ENCODE data around the gene DTNB. TPM values are rescaled to one million over a fixed set of nuclear protein-coding genes. Genes with fewer than 3 reads are reported as not detected.

Gene DTNB
- total RNA-seq, 4 donors from 2014 or later = 5.2 to 9.9 (median 9.2) TPM

- TF ChIP-seq, protein P1, sequence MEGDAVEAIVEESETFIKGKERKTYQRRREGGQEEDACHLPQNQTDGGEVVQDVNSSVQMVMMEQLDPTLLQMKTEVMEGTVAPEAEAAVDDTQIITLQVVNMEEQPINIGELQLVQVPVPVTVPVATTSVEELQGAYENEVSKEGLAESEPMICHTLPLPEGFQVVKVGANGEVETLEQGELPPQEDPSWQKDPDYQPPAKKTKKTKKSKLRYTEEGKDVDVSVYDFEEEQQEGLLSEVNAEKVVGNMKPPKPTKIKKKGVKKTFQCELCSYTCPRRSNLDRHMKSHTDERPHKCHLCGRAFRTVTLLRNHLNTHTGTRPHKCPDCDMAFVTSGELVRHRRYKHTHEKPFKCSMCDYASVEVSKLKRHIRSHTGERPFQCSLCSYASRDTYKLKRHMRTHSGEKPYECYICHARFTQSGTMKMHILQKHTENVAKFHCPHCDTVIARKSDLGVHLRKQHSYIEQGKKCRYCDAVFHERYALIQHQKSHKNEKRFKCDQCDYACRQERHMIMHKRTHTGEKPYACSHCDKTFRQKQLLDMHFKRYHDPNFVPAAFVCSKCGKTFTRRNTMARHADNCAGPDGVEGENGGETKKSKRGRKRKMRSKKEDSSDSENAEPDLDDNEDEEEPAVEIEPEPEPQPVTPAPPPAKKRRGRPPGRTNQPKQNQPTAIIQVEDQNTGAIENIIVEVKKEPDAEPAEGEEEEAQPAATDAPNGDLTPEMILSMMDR (IDR thresholded peaks at IDR 0.05) = no peak
- no peak for DNase-seq (ENCODE audit: low spot score)
- ATAC-seq (ENCODE audit: low FRiP score) = no peak
Observed at GRCh38 chr2:25529034-25529433, 144.3 kb downstream of the DTNB start.

DNA sequence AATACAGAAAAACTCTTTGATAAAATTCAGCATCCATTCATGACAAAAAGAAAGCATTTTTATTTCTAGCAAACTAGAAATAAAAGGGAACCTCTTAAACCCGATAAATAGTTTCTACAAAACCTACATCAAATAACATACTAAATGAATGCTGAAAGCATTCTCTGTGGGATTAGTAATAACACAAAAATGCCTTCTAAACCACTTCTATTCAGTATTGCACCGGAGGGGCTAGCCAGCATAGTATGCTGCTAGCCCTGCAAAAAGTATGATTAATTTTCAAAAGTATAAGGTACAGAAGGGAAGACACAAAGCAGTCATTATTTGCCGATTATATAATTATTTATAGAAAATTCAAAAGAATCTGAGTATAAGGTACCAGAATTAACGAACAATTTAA lies 145.2 kb downstream of the DTNB start:
- ATAC-seq (ENCODE audit: low FRiP score) = no peak
- TF ChIP-seq, protein P1 (IDR thresholded peaks at IDR 0.05) = no peak
- no peak for DNase-seq (ENCODE audit: low spot score)

GRCh38 chr2:25524507-25524906 lies 148.9 kb downstream of the DTNB start:
- no peak for ATAC-seq (ENCODE audit: low FRiP score)
- DNase-seq (ENCODE audit: low spot score) = no peak
- TF ChIP-seq, protein P1 (IDR thresholded peaks at IDR 0.05) = no peak

DNA sequence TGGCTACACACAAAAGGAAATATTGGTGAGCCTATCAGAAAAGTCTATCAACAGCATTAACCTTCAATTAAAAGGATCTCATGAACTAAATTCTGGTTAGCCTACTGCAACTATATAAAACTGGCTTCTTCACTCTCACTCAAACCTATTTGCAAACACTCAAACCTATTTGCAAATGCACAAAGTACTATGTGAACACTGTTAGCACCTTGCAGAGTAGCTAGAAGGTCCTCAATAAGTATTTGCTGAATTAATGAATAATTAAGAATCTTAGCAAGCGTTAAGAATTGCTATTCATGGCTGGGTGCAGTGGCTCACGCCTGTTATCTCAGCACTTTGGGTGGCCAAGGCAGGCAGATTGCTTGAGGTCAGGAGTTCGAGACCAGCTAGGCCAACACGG lies 150.3 kb downstream of the DTNB start:
- TF ChIP-seq, protein P1 (IDR thresholded peaks at IDR 0.05) = no peak
- no peak for DNase-seq (ENCODE audit: low spot score)
- no peak for ATAC-seq (ENCODE audit: low FRiP score)

DNA sequence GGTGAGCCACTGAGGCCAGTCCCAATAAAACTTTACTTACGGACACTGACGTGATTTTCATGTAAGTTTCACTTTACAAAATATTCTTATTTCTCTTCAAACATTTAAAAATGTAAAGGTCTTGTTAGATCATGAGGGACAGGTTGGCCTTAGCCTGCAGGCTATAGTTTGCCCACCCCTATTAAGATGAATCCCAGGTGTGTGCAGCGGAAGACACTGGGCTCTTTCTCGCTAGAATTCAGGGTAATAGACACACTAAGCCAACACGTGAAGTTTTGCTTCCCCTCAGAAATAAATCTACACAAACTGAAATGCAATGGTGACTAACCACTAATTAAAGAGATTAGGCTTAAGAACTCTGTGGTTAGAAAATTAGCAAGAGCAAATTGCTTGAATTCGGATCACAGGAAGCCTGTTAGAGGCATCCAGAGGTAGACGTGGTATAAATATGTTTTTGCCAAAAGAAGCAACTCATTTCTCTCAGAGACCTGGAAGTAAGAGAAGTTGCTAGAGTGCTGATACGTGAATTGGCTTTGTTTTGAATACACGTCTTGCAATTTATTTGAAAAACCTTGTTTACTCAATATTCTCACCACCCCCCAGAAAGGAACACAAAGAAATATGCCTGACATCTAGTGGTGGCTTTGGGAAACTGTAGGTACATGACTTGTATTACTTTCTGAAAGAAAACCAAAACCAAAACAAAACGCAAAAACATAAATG lies 151.6 kb downstream of the DTNB start:
- TF ChIP-seq, protein P1 (IDR thresholded peaks at IDR 0.05) = peak in 1 of 3 donors; percentile 17
- DNase-seq (ENCODE audit: low spot score) = no peak
- peak; percentile 57 for ATAC-seq (ENCODE audit: low FRiP score)

DNA sequence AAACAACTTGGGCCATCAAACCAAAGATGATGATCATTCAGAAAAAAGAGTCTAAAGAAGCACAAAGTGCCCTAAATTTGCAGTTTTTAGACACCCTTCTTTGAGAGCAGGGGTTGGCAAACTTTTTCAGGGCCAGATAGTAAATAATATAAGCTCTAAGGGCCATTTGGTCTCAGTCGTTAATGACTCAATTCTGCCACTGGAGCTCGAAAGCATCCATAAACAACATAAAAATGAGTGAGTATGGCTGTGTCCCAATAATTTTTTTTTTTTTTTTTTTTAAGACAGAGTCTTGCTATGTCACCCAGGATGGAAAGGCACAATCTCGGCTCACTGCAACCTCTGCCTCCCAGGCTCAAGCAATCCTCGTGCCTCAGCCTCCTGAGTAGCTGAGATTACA lies 152.3 kb downstream of the DTNB start:
- DNase-seq (ENCODE audit: low spot score) (no peak), ATAC-seq (ENCODE audit: low FRiP score) (no peak)
- TF ChIP-seq, protein P1 (IDR thresholded peaks at IDR 0.05) = no peak

DNA sequence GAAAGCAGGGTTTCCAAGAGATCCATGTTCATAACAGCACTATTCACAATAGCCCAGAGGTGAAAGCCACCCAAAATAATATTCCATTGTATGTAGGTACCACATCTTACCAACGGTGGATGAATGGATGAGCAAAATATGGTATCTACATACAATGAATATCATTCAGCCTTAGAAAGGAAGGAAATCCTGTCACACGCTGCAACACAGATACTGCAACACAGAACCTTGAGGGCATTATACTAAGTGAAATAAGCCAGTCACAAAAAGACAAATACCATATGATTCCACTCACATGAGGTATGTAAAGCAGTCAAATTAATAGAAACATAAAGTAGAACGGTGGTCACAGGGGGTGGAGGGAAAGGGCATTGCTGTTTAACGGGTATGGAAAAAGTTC lies 155.7 kb downstream of the DTNB start:
- no peak for ATAC-seq (ENCODE audit: low FRiP score)
- TF ChIP-seq, protein P1 (IDR thresholded peaks at IDR 0.05) = no peak
- DNase-seq (ENCODE audit: low spot score) = no peak
